Sigmoid colon (tissue), 4 donors: ENCODE data around the gene FBXL16.

ENCODE experiments used
- CTCF ChIP-seq, 4 experiments: fragments of 450-650 bp in 3 of 4; fragments of 200-600 bp in 1 of 4; IDR thresholded peaks; one replicate each; pipeline ENCODE4 v1.5.1; 2016 to 2019; ENCODE audit warnings: antibody characterized with exemption in 4 of 4, mild to moderate bottlenecking in 3 of 4, moderate library complexity in 2 of 4
- EP300 ChIP-seq, 4 donors: sonication (generic); formaldehyde crosslinking; IDR thresholded peaks; one replicate each; pipeline ENCODE4 v1.6.1; 2017; ENCODE audit warnings: antibody characterized with exemption in 4 of 4
- POLR2A ChIP-seq, 2 donors: fragments of 450-650 bp; IDR thresholded peaks; one replicate each; pipeline ENCODE4 v1.6.1; 2016; ENCODE audit warnings: antibody characterized with exemption in 2 of 2, mild to moderate bottlenecking in 2 of 2, moderate library complexity in 2 of 2
- POLR2AphosphoS5 ChIP-seq, 4 donors: sonication (generic); formaldehyde crosslinking; IDR thresholded peaks; one replicate each; pipeline ENCODE4 v1.6.1; 2017; ENCODE audit warnings: antibody characterized with exemption in 4 of 4

GRCh38 chr16:725041-725376 lies 19.4 kb upstream of the FBXL16 start:
- TF ChIP-seq POLR2A (IDR thresholded peaks at IDR 0.05) (no peak), CTCF (IDR thresholded peaks at IDR 0.05) (no peak), POLR2AphosphoS5 (IDR thresholded peaks at IDR 0.05) (no peak), EP300 (IDR thresholded peaks at IDR 0.05) (no peak)
